HAP-1 (cell line): ENCODE measurements around the gene NFATC1.
A peak's percentile ranks its signal among the peaks of the same experiment; 100 is the strongest.

Experiments used
- DNase-seq, 2 experiments: peaks; one replicate each; pipeline ENCODE4 v3.0.0-alpha.2; 2016 to 2020; ENCODE audit warnings: low spot score in 2 of 2
- H3K27me3 ChIP-seq: fragments of 250-450 bp; sonication (Bioruptor Pico); 2 replicates; pipeline ENCODE4 v1.5.1; 2020; ENCODE audit warnings: low read depth, mild to moderate bottlenecking, moderate library complexity
- H3K36me3 ChIP-seq: fragments of 250-450 bp; sonication (Bioruptor Pico); replicated peaks from 2 replicates; pipeline ENCODE4 v1.5.1; 2020; ENCODE audit warnings: mild to moderate bottlenecking
- H3K4me1 ChIP-seq: fragments of 250-450 bp; sonication (Bioruptor Pico); 2 replicates; pipeline ENCODE4 v1.5.1; 2020; ENCODE audit warnings: mild to moderate bottlenecking
- H3K4me3 ChIP-seq: fragments of 250-450 bp; sonication (Bioruptor Pico); 2 replicates; pipeline ENCODE4 v1.5.1; 2020; ENCODE audit warnings: mild to moderate bottlenecking, moderate library complexity
- H3K9me3 ChIP-seq: fragments of 250-450 bp; sonication (Bioruptor Pico); 2 replicates; pipeline ENCODE4 v1.5.1; 2020; ENCODE audit warnings: mild to moderate bottlenecking, moderate library complexity
- in situ Hi-C: fragments of 300-500 bp; cut with MboI; formaldehyde crosslinking; loops from 3 replicates; pipeline ENCODE4 v1.14.3; 2020; ENCODE audit warnings: low sequenced_read_pairs, inconsistent platforms, mixed read lengths

NFATC1 gene

DNA sequence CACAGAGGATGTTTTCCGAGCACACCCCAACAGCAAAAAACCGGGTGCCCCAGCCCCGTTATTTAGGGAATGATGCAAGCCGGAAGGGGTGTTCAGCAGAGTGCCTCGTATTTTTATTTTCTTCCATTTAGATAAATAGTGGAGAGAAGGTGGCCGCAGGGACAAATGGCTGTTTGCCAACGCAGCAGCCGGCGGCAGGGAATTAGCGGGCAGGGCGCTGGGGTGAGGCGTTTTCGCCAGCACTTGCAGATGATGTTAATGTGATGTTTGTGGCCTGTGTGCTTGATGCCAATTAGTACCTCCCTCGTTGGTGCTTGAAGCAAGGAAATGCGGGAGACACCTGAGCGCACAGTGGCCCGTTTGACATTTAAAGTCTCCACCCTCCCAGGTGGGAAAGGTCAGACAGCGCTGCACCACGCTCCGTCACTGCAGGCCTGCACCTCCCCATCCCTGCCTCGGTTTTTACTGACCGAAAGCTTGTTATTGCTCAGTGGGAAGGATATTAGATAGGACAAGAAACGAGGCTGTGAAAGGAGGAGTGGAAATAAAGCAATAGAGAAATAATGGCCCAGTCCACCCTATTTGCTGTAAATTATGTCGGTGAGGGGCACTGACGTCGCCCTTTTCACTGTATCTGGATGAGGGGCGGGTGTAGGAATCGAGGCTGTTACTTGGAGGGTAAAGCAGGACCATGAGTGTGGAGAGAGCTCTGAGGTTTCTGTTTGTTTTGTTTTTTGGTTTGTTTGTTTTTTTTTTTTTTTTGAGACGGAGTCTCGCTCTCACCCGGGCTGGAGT lies 39.1 kb downstream of the NFATC1 start:
- no peaks in the 10 kb centered on the region; the same call in 1 of the 2 replicates for H3K36me3 ChIP-seq
- DNase-seq, result no peak
- no peaks in the 10 kb centered on the region for H3K9me3 ChIP-seq
- no peak overlapping the region for H3K4me3 ChIP-seq
- in situ Hi-C loops, result no loop called here
- no peaks in the 10 kb centered on the region for H3K27me3 ChIP-seq
- H3K4me1 ChIP-seq, result no peaks in the 10 kb centered on the region

DNA sequence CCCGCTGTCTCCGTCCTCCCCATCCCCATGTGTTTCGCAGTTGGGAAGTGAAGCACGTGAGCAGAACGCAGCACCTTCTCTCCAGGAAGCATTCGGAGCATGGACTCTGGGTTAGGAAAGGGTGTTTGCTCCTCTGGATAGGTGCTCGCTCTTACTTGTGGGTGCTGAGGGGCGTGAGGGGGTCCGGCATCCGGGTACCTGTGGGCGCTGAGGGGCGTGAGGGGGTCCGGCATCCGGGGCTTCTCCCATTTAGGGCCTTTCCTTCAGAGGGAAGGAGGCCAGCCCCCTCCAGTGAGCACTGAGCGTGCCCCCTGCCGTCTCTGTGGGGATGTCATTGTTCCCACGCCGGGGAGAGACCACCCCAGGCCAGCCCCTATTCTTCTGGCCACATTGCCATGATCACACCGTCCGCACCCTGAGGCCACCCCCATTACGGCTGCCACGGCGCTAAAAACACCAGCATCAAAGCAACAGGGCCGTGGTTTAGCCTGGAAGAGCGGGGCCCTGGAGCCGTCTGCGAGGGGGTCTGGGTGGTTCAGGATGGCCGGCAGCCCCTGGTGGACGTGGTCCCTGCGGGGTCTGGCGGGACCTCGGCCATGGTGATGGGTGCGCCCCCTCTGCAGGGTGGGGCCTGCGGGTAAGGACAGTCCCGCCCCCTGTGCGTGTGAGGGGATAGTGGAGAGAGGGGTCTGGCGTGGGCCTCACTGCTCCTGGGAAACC lies 41.0 kb downstream of the NFATC1 start:
- no peak overlapping the region for H3K4me3 ChIP-seq
- H3K4me1 ChIP-seq, result no peaks in the 10 kb centered on the region
- H3K9me3 ChIP-seq, result no peaks in the 10 kb centered on the region
- in situ Hi-C loops, result no loop called here
- DNase-seq, result no peak
- H3K36me3 ChIP-seq, result no peaks in the 10 kb centered on the region; the same call in 1 of the 2 replicates
- H3K27me3 ChIP-seq, result no peaks in the 10 kb centered on the region

DNA sequence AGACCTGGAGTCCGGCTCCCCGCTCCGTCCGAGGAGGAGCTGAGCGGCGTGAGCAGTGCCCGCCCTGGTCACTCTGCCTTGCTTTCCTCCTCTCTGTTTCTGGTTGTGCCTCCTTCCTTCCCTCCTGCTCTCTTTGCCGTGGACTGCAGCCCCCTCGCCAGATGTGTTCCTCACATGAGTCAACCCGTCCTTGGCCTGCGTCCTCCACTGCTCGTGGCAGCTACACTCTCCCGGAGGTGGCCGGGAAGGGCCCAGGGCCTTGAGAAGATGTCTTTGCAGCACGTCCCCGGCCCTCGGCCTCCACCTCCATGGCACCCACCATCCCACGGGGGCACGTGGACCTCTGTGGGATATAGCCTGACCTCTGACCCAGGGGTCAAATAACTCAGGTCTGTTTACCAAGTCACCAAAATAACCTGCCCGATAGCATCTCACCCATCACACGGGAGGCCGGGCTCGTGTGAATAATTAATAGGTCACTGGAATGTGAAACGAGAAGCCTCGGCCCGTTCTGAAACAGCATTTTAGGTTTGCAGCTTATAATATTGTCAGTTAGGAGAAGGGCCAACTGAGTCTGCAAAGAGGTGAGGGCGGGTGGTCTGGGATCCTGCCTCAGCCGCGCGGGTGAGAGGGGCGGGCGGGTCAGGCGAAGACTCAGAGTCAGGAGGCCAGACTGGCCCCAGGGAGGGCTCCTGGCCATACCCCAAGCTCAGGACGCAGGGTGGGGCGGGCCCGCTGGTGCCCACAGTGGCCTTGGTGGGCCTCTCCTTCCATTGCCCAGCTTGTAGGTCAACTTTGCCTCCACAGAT lies 42.6 kb downstream of the NFATC1 start:
- in situ Hi-C loops, result no loop called here
- H3K4me1 ChIP-seq, result no peaks in the 10 kb centered on the region
- no peaks in the 10 kb centered on the region; the same call in 1 of the 2 replicates for H3K36me3 ChIP-seq
- H3K9me3 ChIP-seq, result no peaks in the 10 kb centered on the region
- DNase-seq, result no peak
- H3K27me3 ChIP-seq, result no peaks in the 10 kb centered on the region
- H3K4me3 ChIP-seq, result no peak overlapping the region

DNA sequence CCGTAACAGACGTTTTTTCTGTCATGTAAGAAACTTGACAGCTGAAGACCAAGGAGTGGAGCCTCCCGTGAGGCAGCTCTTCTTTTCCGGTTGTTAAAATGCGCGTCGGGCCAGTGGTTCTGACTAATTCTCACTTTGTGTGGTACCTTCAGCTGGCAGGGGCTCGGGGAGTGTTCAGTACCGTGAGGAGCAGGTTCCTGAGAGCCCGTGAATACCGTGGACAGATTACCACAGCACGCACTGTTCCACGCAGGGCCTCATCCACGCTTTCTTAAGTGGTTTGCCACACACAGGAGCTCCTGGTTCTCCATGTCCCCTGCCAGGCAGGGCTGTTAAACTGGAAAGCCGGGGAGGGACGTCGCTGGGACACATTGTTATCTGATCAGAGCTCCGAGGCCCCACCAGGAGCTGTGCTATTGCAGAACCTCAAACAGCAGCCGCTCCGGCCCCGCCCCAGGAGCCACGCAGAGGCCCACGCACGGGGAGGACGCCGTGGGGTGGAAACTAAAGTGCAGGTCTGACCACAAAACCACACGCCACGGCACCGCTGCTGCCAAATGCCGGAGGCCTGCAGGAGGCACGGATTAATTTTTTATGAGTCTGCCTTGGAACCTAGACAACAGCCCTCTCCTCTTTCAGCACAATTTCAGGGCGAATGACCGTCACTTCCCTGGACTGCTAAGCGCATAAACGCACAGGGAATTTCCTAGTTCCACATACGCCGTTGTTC lies 43.3 kb downstream of the NFATC1 start:
- Histone ChIP-seq H3K36me3 (no peaks in the 10 kb centered on the region; the same call in 1 of the 2 replicates), H3K9me3 (no peaks in the 10 kb centered on the region), H3K27me3 (no peaks in the 10 kb centered on the region), H3K4me1 (no peaks in the 10 kb centered on the region), H3K4me3 (no peak overlapping the region)
- in situ Hi-C loops, result no loop called here
- DNase-seq, result no peak

DNA sequence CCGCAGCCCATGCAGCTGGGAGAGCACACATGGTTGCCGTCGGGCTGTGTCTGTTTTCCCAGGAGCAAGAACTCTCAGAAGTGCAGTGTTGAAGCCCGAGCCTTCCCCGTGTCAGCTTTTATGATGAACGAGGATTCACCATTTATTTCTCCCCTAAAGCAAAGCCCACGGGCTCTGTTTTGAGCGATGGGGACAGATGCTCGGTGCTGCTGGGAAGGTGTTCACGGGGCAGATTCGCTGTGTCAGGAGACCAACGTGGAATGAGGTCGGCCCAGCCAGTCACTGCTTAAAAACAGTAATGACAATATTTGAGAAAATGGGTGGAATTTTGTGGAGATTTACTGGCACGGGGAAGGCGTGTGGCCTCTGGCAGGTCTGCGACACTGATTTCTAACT lies 43.9 kb downstream of the NFATC1 start:
- no peaks in the 10 kb centered on the region; the same call in 1 of the 2 replicates for H3K36me3 ChIP-seq
- no peaks in the 10 kb centered on the region for H3K4me1 ChIP-seq
- no peaks in the 10 kb centered on the region for H3K27me3 ChIP-seq
- DNase-seq, result no peak
- H3K4me3 ChIP-seq, result no peak overlapping the region
- no peaks in the 10 kb centered on the region for H3K9me3 ChIP-seq
- in situ Hi-C loops, result no loop called here

DNA sequence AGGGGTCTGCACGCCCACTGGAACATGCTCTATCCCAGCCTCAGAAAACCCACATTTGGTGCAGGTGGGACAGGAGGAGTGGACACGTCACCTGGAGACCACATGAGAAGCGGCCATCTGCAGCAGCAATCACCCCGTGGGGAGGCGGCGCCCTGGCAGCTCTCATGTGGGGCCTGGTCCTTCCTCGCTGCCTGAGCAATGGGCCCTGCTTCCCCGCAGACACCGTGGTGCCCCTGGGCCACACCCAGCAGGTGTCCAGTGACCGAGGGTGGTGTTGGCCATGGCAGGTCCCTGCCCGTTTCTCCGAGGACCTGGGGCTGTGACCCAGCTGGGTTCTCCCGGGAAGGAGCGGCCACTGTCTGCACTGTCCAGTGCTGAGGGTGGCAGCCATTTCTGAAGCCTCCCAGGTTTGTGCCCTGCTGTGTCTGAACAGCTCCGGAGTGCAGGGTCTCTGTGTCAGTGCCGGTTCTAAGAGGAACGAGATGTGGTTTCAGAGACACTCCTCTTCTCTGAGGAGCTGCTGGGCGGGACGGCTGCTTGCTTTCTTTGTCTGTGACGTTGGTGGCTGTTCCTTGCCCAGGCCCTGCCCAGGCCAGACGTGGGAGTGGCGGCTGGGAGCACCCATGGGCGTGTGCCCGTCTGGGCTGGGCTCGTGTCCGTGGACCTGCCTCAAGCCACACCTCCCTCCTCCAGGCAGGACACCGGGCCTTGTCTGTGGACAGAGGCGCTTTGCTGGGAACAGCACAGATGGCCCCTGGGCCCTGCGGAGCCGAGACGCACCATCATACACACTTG lies 44.8 kb downstream of the NFATC1 start:
- no peak overlapping the region for H3K4me3 ChIP-seq

DNA sequence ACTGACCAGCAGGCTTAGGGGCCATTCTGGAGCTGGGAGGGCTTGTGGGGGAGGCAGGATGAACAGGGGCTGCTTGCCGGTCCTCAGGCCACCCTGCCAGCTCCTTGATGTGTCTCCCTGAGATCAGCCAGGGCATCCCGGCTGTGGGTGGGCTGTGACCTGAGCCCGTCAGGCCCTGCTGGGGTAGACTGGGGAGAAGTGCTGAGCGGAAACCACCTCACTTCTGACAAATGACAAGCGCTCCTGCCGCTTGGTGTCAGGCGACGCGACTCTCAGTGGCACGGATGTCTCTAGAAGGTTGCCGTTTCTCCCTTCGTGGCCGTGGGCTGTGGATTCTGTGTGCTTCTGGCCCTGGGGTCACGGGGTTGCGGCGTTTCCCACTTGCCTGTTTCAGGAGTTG lies 45.7 kb downstream of the NFATC1 start:
- Histone ChIP-seq H3K9me3 (no peaks in the 10 kb centered on the region), H3K36me3 (no peaks in the 10 kb centered on the region; the same call in none of the 2 replicates)
- in situ Hi-C loops, result no loop called here

More for the DNA sequence above, 44.8 kb downstream of the NFATC1 start:
- Histone ChIP-seq H3K36me3 (no peaks in the 10 kb centered on the region; the same call in 1 of the 2 replicates), H3K4me1 (peaks cover 1% of the 10 kb centered on the region), H3K27me3 (no peaks in the 10 kb centered on the region), H3K9me3 (no peaks in the 10 kb centered on the region)
- no peak for DNase-seq
- in situ Hi-C loops, result no loop called here

DNA sequence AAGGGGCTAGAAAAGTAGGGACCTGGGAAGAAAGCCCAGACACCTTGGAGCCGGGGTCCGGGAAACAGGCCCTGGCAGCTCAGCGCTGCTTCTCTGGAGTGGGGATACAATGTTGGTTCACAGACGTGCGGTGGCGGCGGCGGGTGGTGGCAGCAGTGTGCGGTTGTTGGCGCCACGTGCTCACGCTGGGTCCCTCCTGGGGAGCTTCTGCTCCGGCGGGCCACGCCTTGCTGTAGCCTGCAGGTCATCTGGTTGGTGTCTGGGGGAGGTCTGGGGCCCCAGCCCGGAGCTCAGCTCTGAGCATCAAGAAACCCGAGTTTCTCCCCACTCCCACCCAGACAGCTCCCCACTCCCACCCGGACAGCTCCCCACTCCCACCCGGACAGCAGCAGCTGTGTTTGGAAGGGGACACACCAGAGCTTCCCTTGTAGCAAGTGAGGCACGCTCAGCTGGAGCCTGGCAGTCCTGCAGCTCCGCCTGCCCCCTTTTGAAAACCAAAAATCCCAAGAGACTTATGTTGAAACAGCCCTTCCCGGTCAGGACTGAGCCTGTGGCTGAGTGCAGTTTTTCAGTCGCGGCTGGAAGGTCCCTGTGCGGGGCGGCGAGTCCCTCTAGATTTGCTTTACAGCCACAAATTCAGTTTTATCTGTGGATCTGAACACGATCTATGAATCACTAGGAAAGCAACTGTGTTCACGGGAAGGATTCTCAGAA lies 46.9 kb downstream of the NFATC1 start:
- H3K27me3 ChIP-seq, result no peaks in the 10 kb centered on the region
- H3K4me1 ChIP-seq, result peaks cover 10% of the 10 kb centered on the region
- H3K9me3 ChIP-seq, result no peaks in the 10 kb centered on the region
- no peaks in the 10 kb centered on the region; the same call in none of the 2 replicates for H3K36me3 ChIP-seq
- DNase-seq, result peak in 1 of 2 experiments; percentile 15
- in situ Hi-C loops, result no loop called here
- no peak overlapping the region for H3K4me3 ChIP-seq

More for the DNA sequence above, 45.7 kb downstream of the NFATC1 start:
- DNase-seq, result no peak
- Histone ChIP-seq H3K4me3 (no peak overlapping the region), H3K4me1 (peaks cover 10% of the 10 kb centered on the region), H3K27me3 (no peaks in the 10 kb centered on the region)

DNA sequence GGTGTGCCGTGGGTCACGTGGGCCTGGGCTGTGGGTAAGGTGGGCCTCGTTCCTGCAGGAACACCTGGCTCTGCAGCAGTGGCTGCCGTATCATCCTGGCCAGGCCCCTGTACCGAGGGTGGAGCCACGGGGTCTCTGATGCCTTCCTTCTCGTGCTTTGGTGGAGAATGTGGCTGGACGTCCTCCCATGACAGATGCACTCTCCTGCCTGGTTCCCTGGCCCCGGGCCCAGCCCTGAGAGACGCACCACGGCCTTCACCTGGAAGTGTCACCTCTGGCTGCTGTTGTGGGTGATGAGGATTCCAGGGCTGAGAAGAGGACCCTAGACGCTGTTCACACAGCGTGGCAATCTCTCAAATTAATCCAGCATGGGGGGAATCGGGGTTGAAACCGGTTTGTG lies 49.5 kb downstream of the NFATC1 start:
- in situ Hi-C loops, result no loop called here
- Histone ChIP-seq H3K4me3 (no peak overlapping the region), H3K9me3 (no peaks in the 10 kb centered on the region), H3K36me3 (peaks cover 9% of the 10 kb centered on the region; the same call in 1 of the 2 replicates), H3K4me1 (peaks cover 10% of the 10 kb centered on the region), H3K27me3 (no peaks in the 10 kb centered on the region)
- DNase-seq, result no peak

DNA sequence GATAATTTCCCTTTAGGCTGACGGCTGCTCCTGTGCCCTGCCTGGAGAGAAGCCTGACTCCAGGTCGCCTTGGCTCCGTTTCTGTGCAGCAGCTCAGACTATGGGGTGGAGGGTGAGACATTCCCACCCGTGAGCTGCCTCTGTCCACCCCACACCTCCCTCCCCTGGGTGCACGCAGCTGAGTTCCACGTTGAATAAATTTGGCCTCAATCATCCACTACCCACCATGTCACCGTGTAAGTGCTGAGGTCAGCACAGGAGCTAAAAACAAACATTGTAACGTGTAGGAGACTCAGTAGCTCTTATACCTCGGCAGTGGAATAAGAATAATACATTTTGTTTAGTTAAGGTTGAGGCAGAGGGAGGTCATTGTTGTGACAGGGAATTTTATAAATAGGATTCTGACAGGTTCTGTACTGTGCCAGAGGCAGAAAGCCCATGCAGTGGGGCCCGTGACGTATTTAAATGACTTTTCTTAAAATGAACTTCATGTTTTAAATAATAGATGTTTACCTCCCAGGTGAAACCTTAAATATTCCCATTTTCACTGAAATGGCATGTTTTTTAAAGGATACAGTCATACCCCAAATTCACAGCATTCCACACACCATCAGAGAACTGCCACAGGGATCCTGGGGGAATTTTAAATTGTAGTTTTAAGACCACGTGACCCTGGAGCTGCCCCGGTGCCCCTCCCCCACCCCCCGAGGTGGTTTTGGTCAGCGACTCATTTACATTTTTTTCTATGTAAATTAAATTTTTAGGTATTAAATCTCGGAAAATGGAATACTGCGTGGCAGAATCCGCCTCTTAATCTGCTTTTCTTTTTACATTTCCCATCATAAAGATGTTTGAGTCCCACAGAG lies 50.2 kb downstream of the NFATC1 start:
- Histone ChIP-seq H3K4me3 (no peak overlapping the region), H3K9me3 (no peaks in the 10 kb centered on the region), H3K27me3 (no peaks in the 10 kb centered on the region), H3K4me1 (peaks cover 10% of the 10 kb centered on the region), H3K36me3 (peaks cover 14% of the 10 kb centered on the region; the same call in 1 of the 2 replicates)
- peak; percentile 9 to 59 for DNase-seq
- in situ Hi-C loops, result no loop called here

DNA sequence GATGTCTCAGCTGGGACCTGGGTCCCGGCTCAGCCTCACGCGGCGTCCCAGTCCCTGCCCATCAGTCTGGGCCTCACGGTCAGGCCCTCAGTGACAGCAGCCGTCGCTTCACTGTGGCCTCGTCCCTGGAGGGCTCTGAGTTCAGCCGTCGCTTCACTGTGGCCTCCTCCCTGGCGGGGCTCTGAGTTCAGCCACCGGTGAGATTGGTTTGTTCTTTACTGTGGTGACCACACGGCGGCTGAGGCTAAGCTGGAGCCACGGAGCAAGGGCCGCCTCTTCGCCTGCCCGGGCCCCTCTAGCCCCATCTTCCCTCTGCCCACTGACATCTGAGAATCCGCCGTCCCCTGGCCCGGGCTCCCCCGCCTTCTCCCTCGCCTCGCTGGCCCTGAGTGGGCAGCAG lies 51.2 kb downstream of the NFATC1 start:
- Histone ChIP-seq H3K27me3 (no peaks in the 10 kb centered on the region), H3K4me1 (peaks cover 10% of the 10 kb centered on the region), H3K4me3 (no peak overlapping the region), H3K9me3 (no peaks in the 10 kb centered on the region), H3K36me3 (peaks cover 20% of the 10 kb centered on the region)
- in situ Hi-C loops, result no loop called here
- no peak for DNase-seq
